HG03439 (cell line): ENCODE results near the gene ZACN.
"Not testable (repeated sequence)": the region's sequence is repeated elsewhere in the genome, so short reads cannot be mapped to it uniquely, and the experiment has no call there.

Experiments used
- ATAC-seq: cut with Tn5 transposase; IDR thresholded peaks from one replicate; pipeline ENCODE4 v1.9.1; 2021; ENCODE audit warnings: mild to moderate bottlenecking, moderate library complexity; ENCODE audit not compliant: unreplicated experiment

The ZACN gene

GRCh38 chr17:76053246-76054111 lies 25.5 kb upstream of the ZACN start:
- no peak for ATAC-seq

DNA sequence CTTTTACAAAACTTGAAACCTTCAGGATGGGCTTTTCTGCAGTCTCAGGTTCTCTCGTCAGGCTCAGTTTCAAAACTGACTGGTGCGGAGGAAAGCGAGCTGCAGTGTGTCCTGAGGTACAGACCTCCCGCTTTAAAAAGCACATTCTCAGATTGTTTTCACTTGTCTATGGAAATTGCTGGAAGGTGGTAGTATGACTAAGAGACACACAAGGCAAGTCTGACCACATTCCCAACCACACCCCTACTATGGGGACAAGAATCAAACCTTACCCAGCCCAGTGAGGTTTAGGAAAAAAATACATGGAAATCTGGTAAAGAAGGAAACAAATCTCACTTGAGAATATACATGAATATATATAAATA lies 24.9 kb upstream of the ZACN start:
- ATAC-seq, result no peak

DNA sequence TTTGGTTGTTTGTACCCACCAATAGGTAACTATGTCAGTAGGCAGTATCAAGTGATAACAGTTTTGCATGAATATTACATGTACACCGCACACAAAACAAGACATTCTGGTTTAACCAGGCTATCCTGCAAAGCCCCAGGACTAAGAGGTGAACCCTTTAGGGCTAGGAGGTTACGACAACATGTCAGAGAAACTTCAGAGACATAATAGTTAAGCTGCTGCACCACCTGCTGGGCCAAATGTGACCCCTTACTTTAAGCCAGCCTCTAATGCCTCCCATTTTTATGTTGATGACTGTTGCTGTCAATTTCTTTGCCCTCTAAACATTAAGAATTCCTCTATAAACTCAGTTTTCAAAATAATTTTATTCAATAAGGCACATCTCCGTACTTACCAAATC lies 22.1 kb upstream of the ZACN start:
- ATAC-seq, result no peak

- not testable (repeated sequence) for ATAC-seq
These were observed 20.7 kb upstream of the ZACN start for GRCh38 chr17:76058264-76058663.

DNA sequence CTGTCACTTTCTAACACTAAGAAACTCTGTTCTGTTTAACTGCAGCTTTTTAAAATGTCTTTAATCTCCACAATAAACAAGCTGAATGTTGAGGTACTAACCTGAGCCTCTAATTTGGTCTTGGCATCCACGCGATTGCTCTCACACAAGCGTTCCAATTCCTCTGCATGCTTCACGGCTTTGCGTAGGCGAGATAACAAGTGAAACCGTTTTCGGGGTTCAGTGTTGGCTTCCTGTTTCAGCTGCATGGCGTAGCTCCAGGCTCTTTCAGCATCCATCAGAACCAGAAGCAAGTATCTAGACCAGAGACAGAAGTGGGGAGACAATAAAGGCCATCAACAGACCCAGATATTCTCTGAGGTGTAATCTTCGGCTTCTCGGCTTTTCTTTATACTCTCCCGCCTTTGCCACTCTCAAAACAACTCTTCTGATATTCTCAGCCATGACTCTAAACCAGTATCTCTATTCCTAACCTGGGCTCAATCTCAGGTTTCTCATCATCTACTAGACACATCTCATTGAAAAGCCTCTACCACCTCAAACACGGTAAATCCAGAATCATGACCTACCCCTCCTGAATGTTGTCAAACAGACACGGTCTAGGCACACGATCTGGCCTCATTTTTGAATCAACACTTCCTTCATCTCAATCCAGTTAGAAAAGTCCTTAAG lies 15.0 kb upstream of the ZACN start:
- ATAC-seq, result no peak

DNA sequence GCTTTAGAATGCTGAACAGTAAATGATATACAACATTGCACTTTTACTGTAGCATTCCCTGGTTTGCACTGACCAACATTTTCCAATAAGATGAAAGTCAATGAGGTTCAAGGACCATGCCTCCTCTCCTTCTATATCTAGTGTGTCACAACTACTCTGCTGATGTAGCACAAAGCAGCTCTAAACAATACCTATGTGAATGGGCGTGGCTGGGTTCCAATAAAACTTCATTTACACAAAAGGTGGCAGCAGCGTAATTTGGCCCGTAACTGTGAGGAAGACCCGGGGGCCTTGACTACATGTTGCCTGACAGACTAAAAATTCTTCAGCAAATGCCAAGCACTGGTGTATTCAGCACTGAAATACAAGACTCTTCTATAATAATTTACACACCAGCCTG lies 13.2 kb upstream of the ZACN start:
- no peak for ATAC-seq

GRCh38 chr17:76071531-76072147 lies 7.3 kb upstream of the ZACN start:
- peak; percentile 23 for ATAC-seq

DNA sequence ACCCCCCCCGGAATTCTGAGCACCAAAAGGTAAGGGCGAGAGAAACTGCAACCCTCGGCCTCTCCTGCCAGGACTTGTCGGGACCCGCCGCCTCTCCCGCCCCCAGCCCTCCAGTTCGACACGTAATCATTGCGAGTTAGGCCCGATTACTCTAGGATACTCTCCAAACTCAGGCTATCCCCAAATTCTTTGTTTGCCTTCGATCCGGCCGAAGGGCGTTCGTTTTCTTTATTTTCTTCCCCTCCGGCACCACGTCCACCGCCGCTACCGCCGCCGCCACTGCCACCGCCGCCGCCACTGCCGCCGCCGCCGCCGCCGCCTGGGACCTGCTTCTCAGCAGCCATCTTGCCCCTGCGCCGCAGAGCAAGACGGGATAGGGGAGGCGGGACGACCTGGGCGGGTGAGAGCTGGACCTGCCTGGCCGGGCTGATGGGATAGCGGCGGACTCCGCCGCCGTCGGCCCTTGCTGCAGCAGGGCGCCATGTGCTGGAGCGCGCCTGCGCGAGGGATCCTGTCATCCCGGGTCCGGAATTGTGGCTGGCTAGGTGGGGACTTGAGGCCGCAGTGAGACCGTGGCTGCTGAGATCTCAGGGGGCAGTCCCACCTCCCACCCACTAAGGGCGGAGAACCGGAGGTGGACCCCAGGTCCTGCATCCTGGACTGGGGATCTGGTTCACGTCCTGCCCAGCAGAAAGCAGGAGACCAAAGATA lies 6.7 kb upstream of the ZACN start, which contains the start of gene SRP68:
Gene SRP68 (minus strand): TSS at position 370 of the 711 bp plus-strand sequence. CDS start 26 bp downstream, at position 344.
- peak; percentile 76 for ATAC-seq

DNA sequence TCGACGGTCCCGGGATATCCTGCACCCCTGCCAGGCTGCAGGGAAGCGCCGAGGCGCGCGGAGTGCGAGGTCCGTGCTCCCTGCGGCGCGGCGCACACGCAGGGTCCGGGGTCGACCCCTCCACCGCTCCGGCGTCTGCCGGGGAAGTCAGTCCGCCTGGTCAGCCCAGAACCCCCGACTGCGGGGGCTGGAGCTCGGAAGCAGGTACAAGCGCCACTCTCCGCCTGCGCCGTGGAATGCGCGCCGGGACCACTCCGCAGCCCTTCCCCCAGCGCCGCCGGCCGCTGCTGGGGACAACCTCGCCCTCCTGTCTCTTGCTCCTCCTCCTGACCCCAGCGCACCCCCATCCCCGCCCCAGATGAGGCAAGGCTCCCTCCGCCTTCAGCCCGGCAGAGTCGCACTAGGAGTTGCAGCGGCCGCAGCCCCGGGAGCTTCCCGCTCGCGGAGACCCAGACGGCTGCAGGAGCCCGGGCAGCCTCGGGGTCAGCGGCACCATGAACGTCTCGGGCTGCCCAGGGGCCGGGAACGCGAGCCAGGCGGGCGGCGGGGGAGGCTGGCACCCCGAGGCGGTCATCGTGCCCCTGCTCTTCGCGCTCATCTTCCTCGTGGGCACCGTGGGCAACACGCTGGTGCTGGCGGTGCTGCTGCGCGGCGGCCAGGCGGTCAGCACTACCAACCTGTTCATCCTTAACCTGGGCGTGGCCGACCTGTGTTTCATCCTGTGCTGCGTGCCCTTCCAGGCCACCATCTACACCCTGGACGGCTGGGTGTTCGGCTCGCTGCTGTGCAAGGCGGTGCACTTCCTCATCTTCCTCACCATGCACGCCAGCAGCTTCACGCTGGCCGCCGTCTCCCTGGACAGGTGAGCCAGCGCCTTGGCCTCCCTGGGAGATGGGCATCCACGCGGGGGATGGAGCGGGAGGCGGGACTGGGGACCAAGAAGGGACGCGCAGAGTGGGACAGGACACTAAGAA lies 4.3 kb upstream of the ZACN start, which contains the start of gene GALR2:
Gene GALR2 (plus strand): TSS at position 392 of the 974 bp plus-strand sequence. CDS start 103 bp downstream, at position 495.
- no peak for ATAC-seq

GRCh38 chr17:76075364-76076145 lies 3.4 kb upstream of the ZACN start:
- no peak for ATAC-seq

GRCh38 chr17:76076146-76076764 lies 2.7 kb upstream of the ZACN start:
- no peak for ATAC-seq

GRCh38 chr17:76076765-76077583 lies 2.0 kb upstream of the ZACN start:
- no peak for ATAC-seq

GRCh38 chr17:76077584-76078110 lies 1.3 kb upstream of the ZACN start:
- no peak for ATAC-seq

DNA sequence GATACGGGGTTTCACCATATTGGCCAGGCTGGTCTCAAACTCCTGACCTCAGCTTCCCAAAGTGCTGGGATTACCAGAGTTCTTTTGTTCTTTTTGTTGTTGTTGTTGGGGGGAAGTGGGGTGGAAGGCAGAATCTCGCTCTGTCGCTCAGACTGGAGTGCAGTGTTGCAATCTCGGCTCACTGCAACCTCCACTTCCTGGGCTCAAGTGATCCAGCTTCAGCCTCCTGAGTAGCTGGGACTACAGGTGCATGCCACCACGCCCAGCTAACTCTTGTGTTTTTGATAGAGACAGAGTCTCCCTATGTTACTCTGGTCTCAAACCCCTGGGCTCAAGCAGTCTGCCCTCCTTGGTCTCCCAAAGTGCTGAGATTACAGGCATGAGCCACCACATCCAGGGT lies 612 bp upstream of the ZACN start:
- not testable (repeated sequence) for ATAC-seq

- ATAC-seq, result no peak
These were observed 563 bp downstream of the ZACN start for GRCh38 chr17:76079535-76079955.

- ATAC-seq, result no peak
These were observed 1.2 kb downstream of the ZACN start for GRCh38 chr17:76079956-76080767.
